ENCODE results near the gene FAHD1.

GRCh38 chr16:1839554-1839953 is 12.5 kb downstream of the FAHD1 start:
- TF ChIP-seq POLR2AphosphoS5 (IDR thresholded peaks at IDR 0.05) (no peak), CTCF (IDR thresholded peaks at IDR 0.05) (no peak), EP300 (IDR thresholded peaks at IDR 0.05) (no peak)
